ENCODE results near the gene BRINP2. TPM values are rescaled to one million over a fixed set of nuclear protein-coding genes. Genes with fewer than 3 reads are reported as not detected.

BRINP2 gene
- total RNA-seq, 2 donors from 2014 or later, result 0.12 to 0.14 TPM

Other genes with a start within 250 kb of the BRINP2 start
- under 1 TPM; 0.06 to 0.39 TPM for gene ASTN1, start 6.2 kb upstream of the BRINP2 start, total RNA-seq